ENCODE results near the gene MYH7. TPM values are rescaled to one million over a fixed set of nuclear protein-coding genes. Genes with fewer than 3 reads are reported as not detected.

MYH7 gene
- total and polyA plus RNA-seq, 2 of the 4 experiments (the other 2 are of a cell fraction): not detected

DNA sequence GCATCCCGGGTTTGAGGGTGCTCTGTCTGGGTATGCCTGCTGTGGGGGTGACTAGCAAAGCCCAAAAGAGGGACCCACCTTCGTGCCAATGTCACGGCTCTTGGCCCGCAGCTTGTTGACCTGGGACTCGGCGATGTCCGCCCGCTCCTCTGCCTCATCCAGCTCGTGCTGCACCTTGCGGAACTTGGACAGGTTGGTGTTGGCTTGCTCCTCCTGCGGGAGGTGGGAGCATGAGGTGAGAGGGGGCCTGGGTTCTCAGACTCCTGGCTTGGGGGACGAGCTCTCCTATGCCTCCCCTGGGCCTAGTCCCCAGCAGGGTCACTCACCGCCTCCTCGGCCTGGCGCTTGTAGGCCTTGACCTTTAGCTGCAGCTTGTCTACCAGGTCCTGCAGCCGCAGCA, 21.8 kb downstream of the MYH7 start:
- DNase-seq (no peak), ATAC-seq (ENCODE audit: low read depth) (no peak)
- Histone ChIP-seq H3K27ac (ENCODE audit: insufficient read depth, low read length) (no peak overlapping the region), H3K9ac (ENCODE audit: low read depth, low read length) (no peak overlapping the region), H2AK9ac (replicated peaks; ENCODE audit: low read depth, low read length, poor library complexity) (no peak overlapping the region), H3K14ac (replicated peaks; ENCODE audit: low read depth, low read length) (no peak overlapping the region), H4K5ac (ENCODE audit: low read depth, low read length) (no peak overlapping the region), H3K9me3 (ENCODE audit: control insufficient read depth, insufficient read depth, low read length) (no peaks in the 10 kb centered on the region), H2BK120ac (ENCODE audit: low read depth, low read length) (no peak overlapping the region), H2BK20ac (ENCODE audit: low read depth, low read length) (no peak overlapping the region), H2AK5ac (ENCODE audit: low read depth, low read length) (no peak overlapping the region), H3K9me1 (ENCODE audit: insufficient read depth, low read length) (no peaks in the 10 kb centered on the region), H4K91ac (ENCODE audit: insufficient read depth, low read depth, low read length) (no peak overlapping the region), H4K8ac (ENCODE audit: low read depth in 2 of 2, low read length in 2 of 2) (no peak overlapping the region), H3K27me3 (ENCODE audit: control insufficient read depth, insufficient read depth, low read length) (peaks cover 32% of the 10 kb centered on the region), H3K4me2 (ENCODE audit: low read depth, low read length) (no peak overlapping the region), H3K36me3 (ENCODE audit: control insufficient read depth, insufficient read depth, low read length) (no peaks in the 10 kb centered on the region), H3K56ac (ENCODE audit: extremely low read depth, insufficient read depth, low read length) (no peak overlapping the region), H3K23ac (ENCODE audit: low read depth, low read length) (no peak overlapping the region), H3K4me1 (ENCODE audit: control insufficient read depth, insufficient read depth, low read length) (no peaks in the 10 kb centered on the region), H3K4me3 (ENCODE audit: insufficient read depth, low read depth, low read length) (no peak overlapping the region), H3K79me1 (ENCODE audit: low read depth in 1 of 2, low read length in 2 of 2) (no peaks in the 10 kb centered on the region), H3K18ac (ENCODE audit: low read depth, low read length) (no peak overlapping the region), H4K20me1 (ENCODE audit: insufficient read depth, low read length) (no peaks in the 10 kb centered on the region), H3K4ac (ENCODE audit: low read depth, low read length) (no peak overlapping the region), H2BK15ac (ENCODE audit: low read depth, low read length) (no peak overlapping the region), H2AFZ (replicated peaks; ENCODE audit: low read length, poor library complexity) (peak overlapping the region; percentile 11), H2BK5ac (ENCODE audit: low read depth, low read length, poor library complexity, severe bottlenecking) (no peak overlapping the region)
- TF ChIP-seq, protein P1, sequence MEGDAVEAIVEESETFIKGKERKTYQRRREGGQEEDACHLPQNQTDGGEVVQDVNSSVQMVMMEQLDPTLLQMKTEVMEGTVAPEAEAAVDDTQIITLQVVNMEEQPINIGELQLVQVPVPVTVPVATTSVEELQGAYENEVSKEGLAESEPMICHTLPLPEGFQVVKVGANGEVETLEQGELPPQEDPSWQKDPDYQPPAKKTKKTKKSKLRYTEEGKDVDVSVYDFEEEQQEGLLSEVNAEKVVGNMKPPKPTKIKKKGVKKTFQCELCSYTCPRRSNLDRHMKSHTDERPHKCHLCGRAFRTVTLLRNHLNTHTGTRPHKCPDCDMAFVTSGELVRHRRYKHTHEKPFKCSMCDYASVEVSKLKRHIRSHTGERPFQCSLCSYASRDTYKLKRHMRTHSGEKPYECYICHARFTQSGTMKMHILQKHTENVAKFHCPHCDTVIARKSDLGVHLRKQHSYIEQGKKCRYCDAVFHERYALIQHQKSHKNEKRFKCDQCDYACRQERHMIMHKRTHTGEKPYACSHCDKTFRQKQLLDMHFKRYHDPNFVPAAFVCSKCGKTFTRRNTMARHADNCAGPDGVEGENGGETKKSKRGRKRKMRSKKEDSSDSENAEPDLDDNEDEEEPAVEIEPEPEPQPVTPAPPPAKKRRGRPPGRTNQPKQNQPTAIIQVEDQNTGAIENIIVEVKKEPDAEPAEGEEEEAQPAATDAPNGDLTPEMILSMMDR (conservative IDR thresholded peaks at IDR 0.05; ENCODE audit: low read depth, low read length): no peak
- TF ChIP-seq POLR2A (IDR thresholded peaks at IDR 0.05; ENCODE audit: low read depth, low read length): no peak
- WGBS, 2 experiments (ENCODE audit: extremely low coverage in 2 of 2, insufficient read length in 1 of 2): 58% methylated on average over 3 of the region's 16 CpGs; no CpG with 5 or more reads in 1 of the 2 experiments
- CTCF ChIA-PET: interaction anchor here (0.7 kb wide), 1 partner anchor 34 kb away, joined by 3 read pairs; no protein-coding TSS in a partner anchor
- intact Hi-C loops (cut with micrococcal nuclease): no loop called here
- BruUV-seq (replicated peaks): no TSS peak
- dilution Hi-C loops (cut with HindIII; ENCODE audit: low sequenced_read_pairs, unreplicated experiment): no loop called here
- POLR2A ChIA-PET (ENCODE audit: unreplicated experiment): no interaction called here
- in situ Hi-C loops (cut with MboI; ENCODE audit: low sequenced_read_pairs): no loop called here
